ENCODE measurements around the gene RANBP10. TPM values are rescaled to one million over a fixed set of nuclear protein-coding genes. Genes with fewer than 3 reads are reported as not detected.
A peak's percentile ranks its signal among the peaks of the same experiment; 100 is the strongest.

Gene RANBP10
- total RNA-seq, 4 donors from 2014 or later, result 18.4 to 35.2 (median 27.6) TPM

DNA sequence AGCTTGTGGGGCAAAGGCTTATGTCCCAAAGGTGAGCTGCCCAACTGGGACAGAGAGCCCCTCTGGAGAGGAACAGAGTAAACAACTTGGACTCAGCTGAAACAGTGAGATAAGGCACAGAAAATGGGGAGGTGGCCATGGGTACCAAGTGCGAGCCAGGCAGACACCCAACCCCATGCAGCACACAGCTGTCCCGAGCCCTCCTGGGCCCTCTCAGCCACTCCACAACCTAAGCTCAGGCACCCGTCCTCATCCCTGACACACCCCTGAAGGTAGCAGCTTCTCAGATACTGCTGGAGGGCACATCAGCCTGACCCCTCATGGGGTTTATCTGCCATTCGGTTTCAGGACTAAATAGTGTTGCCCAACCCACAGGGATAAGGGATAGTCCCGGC is 82.5 kb downstream of the RANBP10 start:
- 85% methylated on average over 5 of the region's 5 CpGs for WGBS
- Histone ChIP-seq H3K4me1 (peaks cover 12% of the 10 kb centered on the region), H3K4me3 (no peak overlapping the region), H3K9me3 (no peaks in the 10 kb centered on the region), H3K36me3 (peaks cover 50% of the 10 kb centered on the region), H3K27ac (no peak overlapping the region), H3K27me3 (no peaks in the 10 kb centered on the region)
- no peak for DNase-seq (ENCODE audit: low spot score in 2 of 2)
- TF ChIP-seq, protein P1, sequence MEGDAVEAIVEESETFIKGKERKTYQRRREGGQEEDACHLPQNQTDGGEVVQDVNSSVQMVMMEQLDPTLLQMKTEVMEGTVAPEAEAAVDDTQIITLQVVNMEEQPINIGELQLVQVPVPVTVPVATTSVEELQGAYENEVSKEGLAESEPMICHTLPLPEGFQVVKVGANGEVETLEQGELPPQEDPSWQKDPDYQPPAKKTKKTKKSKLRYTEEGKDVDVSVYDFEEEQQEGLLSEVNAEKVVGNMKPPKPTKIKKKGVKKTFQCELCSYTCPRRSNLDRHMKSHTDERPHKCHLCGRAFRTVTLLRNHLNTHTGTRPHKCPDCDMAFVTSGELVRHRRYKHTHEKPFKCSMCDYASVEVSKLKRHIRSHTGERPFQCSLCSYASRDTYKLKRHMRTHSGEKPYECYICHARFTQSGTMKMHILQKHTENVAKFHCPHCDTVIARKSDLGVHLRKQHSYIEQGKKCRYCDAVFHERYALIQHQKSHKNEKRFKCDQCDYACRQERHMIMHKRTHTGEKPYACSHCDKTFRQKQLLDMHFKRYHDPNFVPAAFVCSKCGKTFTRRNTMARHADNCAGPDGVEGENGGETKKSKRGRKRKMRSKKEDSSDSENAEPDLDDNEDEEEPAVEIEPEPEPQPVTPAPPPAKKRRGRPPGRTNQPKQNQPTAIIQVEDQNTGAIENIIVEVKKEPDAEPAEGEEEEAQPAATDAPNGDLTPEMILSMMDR (IDR thresholded peaks at IDR 0.05), result no peak
- TF ChIP-seq POLR2AphosphoS5 (IDR thresholded peaks at IDR 0.05), result no peak
- TF ChIP-seq POLR2A (IDR thresholded peaks at IDR 0.05), result no peak
- no peak for TF ChIP-seq EP300 (IDR thresholded peaks at IDR 0.05)

DNA sequence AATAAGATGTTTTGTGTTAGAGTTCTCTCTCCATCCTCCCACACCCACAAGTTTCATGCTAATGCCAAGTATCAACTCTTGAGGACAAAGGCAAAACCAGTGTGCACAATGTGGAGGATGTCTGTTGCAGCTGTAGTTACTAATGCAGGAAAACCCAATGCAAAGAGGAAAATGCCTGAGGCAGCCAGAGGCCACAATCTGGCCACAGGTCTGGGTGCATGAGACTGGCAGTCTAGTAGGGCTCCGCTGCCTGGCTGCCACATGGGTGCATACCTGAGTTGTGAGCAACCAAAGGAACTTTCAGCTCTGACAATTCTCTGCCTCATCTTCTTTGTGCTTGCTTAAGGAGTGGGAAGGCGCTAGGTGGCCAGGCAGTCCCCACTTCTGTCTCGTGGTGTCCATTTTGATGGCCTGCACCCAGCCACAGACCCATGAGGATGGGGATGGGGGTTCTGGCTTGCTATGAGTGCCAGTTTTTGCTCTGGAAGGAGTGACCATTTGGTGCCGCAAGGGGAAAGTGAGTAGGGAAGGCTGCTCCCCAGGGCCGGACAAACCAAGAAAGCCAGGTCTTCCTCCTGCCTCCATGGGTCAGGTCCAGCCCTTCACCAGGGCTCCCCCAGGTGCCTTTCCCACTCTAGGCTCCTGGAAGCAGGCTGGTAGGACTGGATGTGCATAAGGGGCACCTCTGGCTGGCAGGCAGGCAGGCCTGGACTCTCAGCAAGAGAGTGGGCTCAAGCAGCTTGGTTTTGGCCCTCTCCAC is 83.0 kb downstream of the RANBP10 start:
- H3K9me3 ChIP-seq, result no peaks in the 10 kb centered on the region
- no peak for DNase-seq (ENCODE audit: low spot score in 2 of 2)
- no peak overlapping the region for H3K4me3 ChIP-seq
- H3K27ac ChIP-seq, result no peak overlapping the region
- H3K4me1 ChIP-seq, result peaks cover 16% of the 10 kb centered on the region
- no peak for TF ChIP-seq EP300 (IDR thresholded peaks at IDR 0.05)
- TF ChIP-seq, protein P1 (IDR thresholded peaks at IDR 0.05), result no peak
- TF ChIP-seq POLR2A (IDR thresholded peaks at IDR 0.05), result no peak
- no peak for TF ChIP-seq POLR2AphosphoS5 (IDR thresholded peaks at IDR 0.05)
- no peaks in the 10 kb centered on the region for H3K27me3 ChIP-seq
- 85% methylated on average over 5 of the region's 5 CpGs for WGBS
- peaks cover 44% of the 10 kb centered on the region for H3K36me3 ChIP-seq

DNA sequence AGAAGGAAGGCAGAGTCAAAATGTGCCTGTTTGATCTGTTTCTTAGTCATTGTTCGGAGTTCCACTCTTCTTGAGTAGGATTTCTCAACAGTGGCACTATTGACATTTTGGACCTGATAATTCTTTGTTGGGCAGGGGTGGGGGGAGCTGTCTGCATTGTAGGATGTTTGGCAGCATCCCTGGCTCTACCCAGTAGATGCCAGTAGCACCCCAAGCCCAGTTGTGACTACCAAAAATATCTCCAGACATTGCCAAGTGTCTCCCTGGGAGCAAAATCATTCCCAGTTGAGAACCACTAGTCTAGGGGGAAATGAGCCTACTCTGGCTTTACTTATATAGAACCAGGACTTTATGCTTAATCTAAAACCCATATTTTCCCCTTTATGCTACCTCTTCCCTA is 86.1 kb downstream of the RANBP10 start:
- 50% methylated on average over 1 of the region's 1 CpG for WGBS
- Histone ChIP-seq H3K36me3 (peaks cover 19% of the 10 kb centered on the region), H3K4me1 (peaks cover 26% of the 10 kb centered on the region), H3K9me3 (no peaks in the 10 kb centered on the region), H3K4me3 (peak overlapping the region; percentile 97), H3K27ac (peak overlapping the region; percentile 89), H3K27me3 (no peaks in the 10 kb centered on the region)
- no peak for DNase-seq (ENCODE audit: low spot score in 2 of 2)
- TF ChIP-seq POLR2AphosphoS5 (IDR thresholded peaks at IDR 0.05) (no peak), POLR2A (IDR thresholded peaks at IDR 0.05) (no peak)
- TF ChIP-seq, protein P1 (IDR thresholded peaks at IDR 0.05), result no peak

DNA sequence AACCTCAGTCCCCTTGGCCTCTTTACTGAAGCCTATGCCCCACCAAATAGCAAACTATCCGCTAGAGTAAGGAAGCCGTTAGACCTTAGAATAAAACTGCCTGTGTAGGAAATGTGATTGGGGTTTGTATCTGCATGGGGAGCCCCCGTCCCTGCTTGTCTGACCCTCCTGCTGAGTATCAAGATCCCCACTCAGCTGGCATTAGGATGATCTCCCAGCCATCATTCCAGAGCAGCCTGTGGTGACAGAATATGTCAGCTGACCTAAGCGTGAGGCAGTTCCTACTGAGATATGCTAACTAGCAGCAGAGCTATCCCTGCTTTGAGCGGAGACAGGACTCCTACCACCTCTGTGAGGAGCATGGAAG is 86.6 kb downstream of the RANBP10 start:
- TF ChIP-seq POLR2AphosphoS5 (IDR thresholded peaks at IDR 0.05) (no peak), EP300 (IDR thresholded peaks at IDR 0.05) (no peak), POLR2A (IDR thresholded peaks at IDR 0.05) (no peak)
- TF ChIP-seq, protein P1 (IDR thresholded peaks at IDR 0.05), result no peak
- peak overlapping the region; percentile 97 for H3K4me3 ChIP-seq
- 0% methylated on average over 5 of the region's 5 CpGs for WGBS
- no peak for DNase-seq (ENCODE audit: low spot score in 2 of 2)
- H3K27ac ChIP-seq, result peak overlapping the region; percentile 89
- peaks cover 14% of the 10 kb centered on the region for H3K36me3 ChIP-seq
- H3K4me1 ChIP-seq, result peaks cover 26% of the 10 kb centered on the region
- no peaks in the 10 kb centered on the region for H3K27me3 ChIP-seq
- H3K9me3 ChIP-seq, result no peaks in the 10 kb centered on the region

DNA sequence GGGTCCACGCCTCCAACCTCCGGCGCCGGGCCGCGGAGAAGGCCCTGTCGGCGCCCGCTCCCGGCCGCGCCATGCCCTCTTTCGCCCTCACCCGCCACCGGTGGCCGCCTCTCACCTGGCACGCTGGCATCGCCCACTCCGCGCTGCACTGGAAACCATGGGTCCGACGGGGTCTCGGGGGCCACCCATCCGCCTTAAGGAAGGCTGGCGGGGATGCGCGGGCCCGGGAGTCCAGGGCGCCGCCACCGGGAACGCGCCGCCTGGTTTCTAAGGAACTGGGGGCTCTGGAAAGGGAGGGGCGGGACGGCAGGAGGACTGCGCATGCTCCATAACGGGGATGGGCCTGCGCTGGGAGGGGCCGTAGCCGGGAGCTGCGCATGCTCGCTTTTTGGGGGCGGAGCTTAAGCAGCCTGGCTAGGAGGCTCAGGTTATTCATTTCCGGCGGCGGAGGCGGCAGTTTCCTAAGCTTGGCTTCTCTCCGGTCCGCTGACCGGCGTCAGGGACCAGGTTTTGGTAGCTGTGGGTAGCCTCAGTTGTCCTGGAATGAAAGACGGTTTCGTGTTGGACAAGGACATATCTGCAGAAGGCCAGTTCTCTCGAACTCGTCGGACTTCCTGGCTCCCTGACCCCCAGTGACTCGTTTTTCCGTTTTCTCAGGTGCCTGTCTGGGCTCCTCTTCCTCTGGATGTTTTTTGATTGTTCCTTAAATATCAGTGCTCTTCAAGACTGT is 87.1 kb downstream of the RANBP10 start, which contains the start of gene GFOD2:
Gene GFOD2 (minus strand): TSS at position 269 of the 730 bp plus-strand sequence. CDS start 33,601 bp downstream, outside the sequence.
- H3K27me3 ChIP-seq, result no peaks in the 10 kb centered on the region
- H3K4me1 ChIP-seq, result peaks cover 26% of the 10 kb centered on the region
- H3K4me3 ChIP-seq, result peak within 1 kb of the TSS; percentile 97
- no peak for TF ChIP-seq POLR2AphosphoS5 (IDR thresholded peaks at IDR 0.05)
- TF ChIP-seq POLR2A (IDR thresholded peaks at IDR 0.05), result peak in 1 of 2 donors; percentile 82
- H3K27ac ChIP-seq, result peak within 1 kb of the TSS; percentile 89
- peak; percentile 98 for DNase-seq (ENCODE audit: low spot score in 2 of 2)
- 2% methylated on average over 21 of the region's 59 CpGs for WGBS
- H3K36me3 ChIP-seq, result peaks cover 10% of the 10 kb centered on the region
- H3K9me3 ChIP-seq, result no peaks in the 10 kb centered on the region
